Occipital lobe (tissue), 2 donors: ENCODE measurements around the gene SNRPF. TPM values are rescaled to one million over a fixed set of nuclear protein-coding genes. Genes with fewer than 3 reads are reported as not detected.
"Not testable (repeated sequence)": the region's sequence is repeated elsewhere in the genome, so short reads cannot be mapped to it uniquely, and the experiment has no call there.

Experiments used
- DNase-seq: peaks from one replicate; lab custom pipeline; 2025; lab: John Stamatoyannopoulos, UW
- total RNA-seq: library from RNA; depleted of rRNA; stranded (reverse); fragments of >200 nt; gene quantifications from one replicate; pipeline ENCODE4 v1.2.3, GENCODE V29; 2014

SNRPF gene
- 27.5 TPM for total RNA-seq

GRCh38 chr12:95858451-95859343 lies at the start of gene SNRPF:
Gene SNRPF (plus strand): TSS chr12:95858952. CDS start chr12:95859074, 122 bp downstream.
- DNase-seq = peak; percentile 91

DNA sequence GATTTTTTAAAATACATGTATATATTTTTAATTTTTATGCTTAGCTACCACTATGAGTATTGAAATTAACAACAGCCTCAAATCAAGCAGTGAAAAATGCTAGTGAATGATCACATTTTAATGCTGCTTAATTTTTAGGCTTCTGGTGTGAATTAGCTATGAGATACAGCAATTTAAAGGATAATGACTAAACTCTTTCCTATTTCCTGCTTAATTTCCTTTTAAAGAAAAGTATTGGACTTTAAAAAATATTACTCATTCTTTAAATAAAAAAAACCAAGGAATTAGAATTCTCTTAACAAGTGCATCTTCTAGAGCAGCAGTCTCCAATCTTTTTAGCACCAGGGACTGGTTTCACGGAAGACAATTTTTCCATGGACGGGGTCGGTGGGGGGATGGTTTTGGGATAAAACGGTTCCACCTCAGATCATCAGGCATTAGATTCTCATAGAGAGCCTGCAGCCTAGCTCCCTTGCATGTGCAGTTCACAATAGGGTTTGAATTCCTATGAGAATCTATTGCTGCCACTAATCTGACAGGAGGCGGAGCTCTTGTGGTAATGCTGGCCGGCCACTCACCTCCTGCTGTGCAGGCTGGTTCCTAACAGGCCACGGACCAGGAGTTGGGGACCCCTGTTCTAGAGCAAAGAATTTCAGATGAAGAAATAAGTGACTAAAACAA lies 49.6 kb upstream of the SNRPF start:
- no peak for DNase-seq

DNA sequence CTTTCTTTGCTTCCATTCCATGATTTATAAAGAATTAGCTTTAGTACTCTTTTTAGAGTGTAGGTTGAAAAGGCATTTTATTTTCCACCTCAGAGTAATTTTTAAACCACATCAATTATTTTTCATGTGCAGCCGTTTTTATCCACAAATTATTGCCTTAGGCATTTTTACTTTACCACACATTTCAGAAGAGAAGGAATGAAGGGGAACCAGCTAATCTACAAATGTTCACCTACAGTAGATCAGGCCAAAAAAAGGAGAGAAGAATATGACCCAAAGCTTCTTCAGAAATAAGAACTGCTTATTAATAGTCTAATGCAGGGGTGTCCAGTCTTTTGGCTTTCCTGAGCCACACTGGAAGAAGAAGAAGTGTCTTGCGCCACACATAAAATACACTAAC lies 48.3 kb upstream of the SNRPF start:
- no peak for DNase-seq

- not testable (repeated sequence) for DNase-seq
Measured at GRCh38 chr12:95812155-95812554, 46.6 kb upstream of the SNRPF start.

DNA sequence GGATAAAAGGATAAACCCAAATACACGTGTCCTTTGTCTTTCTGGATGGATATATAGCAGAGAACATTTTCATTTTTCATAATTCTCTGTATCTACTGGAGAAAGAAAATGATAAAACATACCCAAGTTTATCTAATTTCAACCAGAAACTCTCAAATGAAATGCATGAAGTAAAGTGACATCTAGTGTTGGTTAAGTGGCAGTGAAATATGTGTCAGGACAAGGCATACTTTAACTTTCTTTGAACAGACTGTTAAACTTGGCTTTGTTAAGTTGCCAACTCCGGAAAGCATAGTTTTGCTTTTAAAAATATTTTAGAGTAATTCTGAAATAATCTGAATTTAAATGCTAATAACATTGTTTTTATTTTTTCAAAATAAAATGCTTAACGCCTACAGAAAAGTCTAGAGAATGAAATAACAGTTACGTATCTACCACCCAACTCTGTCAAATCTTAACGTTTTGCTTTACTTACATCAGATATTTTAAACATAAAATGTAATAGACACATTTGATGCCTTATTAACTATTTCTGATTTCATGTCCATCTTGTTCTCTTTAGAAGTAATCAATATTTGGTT lies 43.0 kb upstream of the SNRPF start:
- DNase-seq = no peak

- no peak for DNase-seq
Measured at GRCh38 chr12:95820096-95820703, 38.6 kb upstream of the SNRPF start.

GRCh38 chr12:95829395-95829794 lies 29.4 kb upstream of the SNRPF start:
- DNase-seq = no peak

- no peak for DNase-seq
Measured at GRCh38 chr12:95830335-95831089, 28.2 kb upstream of the SNRPF start.

- no peak for DNase-seq
Measured at GRCh38 chr12:95834572-95834971, 24.2 kb upstream of the SNRPF start.

DNA sequence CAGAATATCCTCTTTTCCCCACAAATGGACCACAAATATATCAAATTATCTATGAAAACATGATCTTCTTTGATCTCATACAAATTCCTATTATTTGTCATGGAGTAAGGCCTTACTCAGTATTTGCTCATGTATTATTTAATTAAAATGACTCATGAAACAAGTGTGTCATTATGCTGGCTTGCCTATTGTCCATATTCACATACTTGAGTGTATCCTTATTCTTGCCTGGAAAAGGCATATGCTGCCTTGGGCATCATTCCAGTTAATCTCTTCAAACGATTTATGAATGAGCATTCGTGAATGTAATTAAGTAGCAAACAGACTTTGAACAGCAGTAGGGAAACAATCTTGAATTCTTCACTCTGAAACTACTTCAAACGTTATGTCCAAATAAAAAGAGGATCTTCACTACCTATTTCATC lies 22.6 kb upstream of the SNRPF start:
- DNase-seq = no peak

GRCh38 chr12:95836630-95837239 lies 22.0 kb upstream of the SNRPF start:
- no peak for DNase-seq

DNA sequence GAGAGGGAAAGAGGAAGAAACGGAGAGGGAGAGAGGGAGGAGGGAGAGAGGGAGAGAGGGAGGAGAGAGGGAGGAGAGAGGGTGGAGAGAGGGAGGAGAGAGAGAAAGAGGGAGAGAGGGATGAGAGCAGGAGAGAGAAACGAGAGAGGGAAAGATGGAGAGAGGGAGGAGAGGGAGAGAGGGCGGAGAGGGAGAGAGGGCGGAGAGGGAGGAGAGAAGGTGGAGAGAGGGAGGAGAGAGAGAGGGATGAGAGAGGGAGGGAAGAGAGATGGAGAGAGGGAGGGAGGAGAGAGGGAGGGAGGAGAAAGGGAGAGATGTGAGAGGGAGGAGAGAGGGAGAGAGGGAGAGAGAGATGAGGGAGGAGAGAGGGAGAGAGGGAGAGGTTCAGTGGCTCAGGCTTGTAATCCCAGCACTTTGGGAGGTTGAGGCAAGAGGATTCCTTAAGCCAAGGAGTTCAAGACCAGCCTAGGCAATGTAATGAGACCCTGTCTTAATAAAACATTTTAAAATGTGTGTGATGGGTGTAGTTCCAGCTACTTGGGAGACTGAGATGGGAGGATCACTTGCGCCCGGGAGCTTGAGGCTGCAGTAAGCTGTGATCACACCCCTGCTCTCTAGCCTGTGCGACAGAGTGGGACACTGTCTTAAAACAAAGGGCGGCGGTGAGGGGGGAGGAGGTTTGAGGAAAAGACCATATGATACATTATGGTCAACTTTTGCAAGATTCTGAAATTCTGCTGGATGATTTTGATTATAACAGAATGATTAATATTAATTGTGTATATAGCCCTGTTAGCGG lies 21.3 kb upstream of the SNRPF start:
- DNase-seq = no peak

GRCh38 chr12:95838125-95838524 lies 20.6 kb upstream of the SNRPF start:
- no peak for DNase-seq

DNA sequence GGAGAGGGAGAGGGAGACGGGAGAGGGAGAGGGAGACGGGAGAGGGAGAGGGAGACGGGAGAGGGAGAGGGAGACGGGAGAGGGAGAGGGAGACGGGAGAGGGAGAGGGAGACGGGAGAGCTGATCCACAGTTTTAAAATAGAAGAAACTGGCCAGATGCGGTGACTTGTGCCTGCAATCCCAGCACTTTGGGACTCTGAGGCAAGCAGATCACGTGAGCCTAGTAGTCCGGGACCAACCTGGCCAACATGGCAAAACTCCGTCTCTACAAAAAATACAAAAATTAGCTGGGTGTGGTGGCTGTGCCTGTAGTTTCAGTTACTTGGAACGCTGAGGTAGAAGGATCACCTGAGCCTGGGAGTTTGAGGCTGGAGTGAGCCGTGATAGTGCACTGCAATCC lies 16.3 kb upstream of the SNRPF start:
- not testable (repeated sequence) for DNase-seq

DNA sequence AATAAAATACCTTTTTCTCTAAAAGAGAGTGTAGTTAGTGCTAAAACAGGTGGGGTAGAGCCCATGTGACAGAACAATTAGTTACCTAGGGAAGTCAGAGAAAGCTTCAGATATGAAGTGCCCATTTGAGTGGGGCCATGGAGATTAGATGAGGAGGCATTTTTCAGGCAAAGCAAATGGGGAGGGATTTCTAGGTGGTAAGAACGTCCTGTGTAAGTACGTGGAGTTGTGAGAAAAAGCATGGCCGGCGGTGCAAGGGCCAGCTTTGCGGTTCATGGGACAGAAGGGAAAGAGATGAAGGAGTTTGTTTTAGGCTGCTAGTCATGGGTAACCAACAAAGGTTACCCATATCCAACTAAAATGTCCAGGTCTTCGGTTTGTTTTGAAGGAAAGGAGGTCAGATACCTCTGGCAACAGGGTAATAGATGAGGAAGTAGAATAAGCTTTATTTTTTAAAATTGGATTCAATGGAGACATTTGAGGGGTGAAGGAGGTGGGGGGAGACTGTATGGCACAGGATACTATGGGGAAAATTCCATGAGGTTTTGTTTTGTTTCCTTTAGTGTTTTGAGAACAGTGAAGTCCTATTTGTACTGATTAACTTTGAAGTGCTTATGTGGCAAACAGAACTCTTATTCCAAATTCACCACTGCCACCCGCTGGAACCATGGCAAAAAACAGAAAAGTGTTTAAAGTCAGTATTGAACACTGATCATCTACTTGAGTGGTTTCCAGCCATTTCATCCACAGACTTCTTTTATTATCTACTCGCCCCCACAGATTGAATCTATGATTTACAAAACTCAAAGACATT lies 10.0 kb upstream of the SNRPF start:
- DNase-seq = no peak

DNA sequence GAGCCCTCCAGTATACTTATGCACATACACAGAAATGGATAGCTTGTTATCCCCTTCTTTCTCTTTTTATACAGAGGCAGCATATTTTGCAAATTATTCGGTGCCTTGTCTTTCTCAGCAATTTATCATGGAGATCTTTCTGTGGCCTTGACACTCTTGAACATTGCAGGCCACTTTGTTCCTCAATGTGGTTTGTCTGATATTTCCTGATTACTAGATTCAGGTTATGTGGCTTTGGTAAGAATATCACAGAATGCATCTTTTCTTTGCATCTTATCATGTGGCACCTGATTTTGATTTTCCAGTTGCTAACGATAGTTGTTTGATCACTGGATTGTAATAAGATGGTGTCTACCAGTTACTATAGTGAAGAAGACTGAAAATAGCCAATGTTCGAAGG lies 7.1 kb upstream of the SNRPF start:
- no peak for DNase-seq

DNA sequence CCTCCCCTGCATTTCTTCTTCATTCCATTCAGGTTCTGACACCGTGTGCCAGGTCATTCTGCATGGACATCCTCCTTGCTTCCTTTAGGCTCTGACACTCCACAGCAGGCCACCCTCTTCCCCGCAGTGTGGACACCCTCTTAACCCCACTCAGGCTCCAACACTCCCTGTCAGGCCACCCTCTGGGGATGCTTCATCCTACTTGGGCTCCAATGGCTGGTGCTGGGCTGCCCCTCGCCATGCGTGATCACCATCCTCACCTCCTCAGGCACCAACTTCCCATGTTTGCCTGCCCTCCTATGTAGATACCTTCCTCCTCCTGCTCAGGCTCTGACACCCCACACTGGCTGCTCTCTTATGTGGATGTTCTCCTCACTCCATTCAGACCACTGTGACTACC lies 6.6 kb upstream of the SNRPF start:
- no peak for DNase-seq

DNA sequence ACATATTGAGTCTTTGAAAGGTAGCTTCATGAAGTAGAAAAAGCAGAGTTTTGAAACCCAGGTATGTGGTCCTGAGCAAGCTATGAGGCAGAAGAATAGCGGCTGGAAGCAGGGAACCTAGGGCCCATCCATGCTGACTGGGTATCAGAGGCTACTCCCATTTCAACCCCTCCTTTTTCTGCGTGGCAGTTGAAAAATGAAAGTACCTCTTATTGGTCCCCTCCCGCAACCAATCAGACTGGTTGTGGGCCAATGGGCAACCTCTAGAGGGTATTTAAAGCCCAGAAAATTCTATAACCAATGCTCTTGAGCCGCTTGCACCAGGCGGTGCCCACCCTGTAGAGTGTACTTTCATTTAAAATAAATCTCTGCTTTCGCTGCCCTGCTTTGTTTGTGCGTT lies 1.6 kb upstream of the SNRPF start:
- DNase-seq = no peak

DNA sequence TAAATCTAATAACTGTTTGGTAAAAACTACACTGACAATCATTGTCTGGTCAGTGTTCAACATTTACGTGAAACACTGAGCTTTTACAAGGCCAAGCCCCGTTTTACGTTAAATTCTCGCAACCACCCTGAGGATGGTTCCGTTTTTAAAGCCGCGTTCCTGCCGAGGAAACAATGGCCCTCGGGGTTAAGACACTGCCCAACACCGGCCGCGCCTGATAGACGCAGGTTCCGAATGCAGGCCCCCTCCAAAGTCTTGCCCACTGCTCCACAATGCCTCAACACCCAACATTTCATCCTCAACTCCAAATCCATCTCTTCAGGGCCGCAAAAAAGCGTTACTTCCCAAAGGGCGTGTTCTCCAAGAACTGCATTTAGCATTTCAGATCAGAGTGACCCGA lies 953 bp upstream of the SNRPF start:
- no peak for DNase-seq
